HUES64 (cell line): ENCODE measurements around the gene KRTAP10-8. TPM values are rescaled to one million over a fixed set of nuclear protein-coding genes. Genes with fewer than 3 reads are reported as not detected.

Source experiments
- H3K27ac ChIP-seq: 2 replicates; pipeline ENCODE4 v1.7.0; 2013; ENCODE audit warnings: low read depth, low read length, inconsistent platforms
- H3K27me3 ChIP-seq: 2 replicates; pipeline ENCODE4 v1.6.1; 2013; ENCODE audit warnings: mild to moderate bottlenecking, low read length; ENCODE audit not compliant: insufficient read depth
- H3K36me3 ChIP-seq: 2 replicates; pipeline ENCODE4 v1.6.1; 2013; ENCODE audit warnings: mild to moderate bottlenecking, low read length; ENCODE audit not compliant: insufficient read depth
- H3K4me1 ChIP-seq: 2 replicates; pipeline ENCODE4 v1.6.1; 2013; ENCODE audit warnings: mild to moderate bottlenecking, low read length, moderate library complexity; ENCODE audit not compliant: insufficient read depth
- H3K4me3 ChIP-seq: 2 replicates; pipeline ENCODE4 v1.5.1; 2013; ENCODE audit warnings: mild to moderate bottlenecking, low read length, moderate library complexity
- H3K9ac ChIP-seq: 2 replicates; pipeline ENCODE4 v1.6.1; 2013; ENCODE audit warnings: mild to moderate bottlenecking, low read depth, low read length
- H3K9me3 ChIP-seq: 2 replicates; pipeline ENCODE4 v1.6.1; 2013; ENCODE audit warnings: low read depth, low read length; ENCODE audit not compliant: insufficient read depth
- WGBS: fragments of 150-250, 120-280 bp; methylation state at CpG from one replicate; pipeline ENCODE4 v1.1.7; 2013; ENCODE audit warnings: missing lambda C conversion rate; 5-methylcytosine and 5-hydroxymethylcytosine counted together
- polyA plus RNA-seq, 2 experiments: library from polyadenylated mRNA; stranded (reverse); fragments of 50-300 nt; gene quantifications; one replicate each; pipeline ENCODE4 v1.2.3, GENCODE V29; 2013

Gene KRTAP10-8
- not detected for polyA plus RNA-seq (2013, experiment 1 of 2)
- not detected for polyA plus RNA-seq (2013, experiment 2 of 2)

GRCh38 chr21:44612029-44612486 is at the start of gene KRTAP10-8:
TSS of gene KRTAP10-8 (plus strand) at chr21:44612079. CDS start at chr21:44612101, 22 bp downstream.
- Histone ChIP-seq H3K9ac (no peak within 1 kb of the TSS), H3K9me3 (peaks cover 14% of the 10 kb centered on the region), H3K27ac (no peak within 1 kb of the TSS), H3K27me3 (no peaks in the 10 kb centered on the region), H3K36me3 (no peaks in the 10 kb centered on the region), H3K4me3 (no peak within 1 kb of the TSS), H3K4me1 (no peaks in the 10 kb centered on the region)
- 90% methylated on average over 8 of the region's 8 CpGs for WGBS

- Histone ChIP-seq H3K9ac (no peak overlapping the region), H3K4me3 (no peak overlapping the region), H3K9me3 (no peaks in the 10 kb centered on the region), H3K36me3 (no peaks in the 10 kb centered on the region), H3K27ac (no peak overlapping the region), H3K27me3 (no peaks in the 10 kb centered on the region), H3K4me1 (no peaks in the 10 kb centered on the region)
- no CpG with 5 or more reads among the region's 1 CpG for WGBS
Observed at GRCh38 chr21:44564099-44564498, 47.8 kb upstream of the KRTAP10-8 start.

- Histone ChIP-seq H3K4me3 (no peak overlapping the region), H3K9me3 (no peaks in the 10 kb centered on the region), H3K9ac (no peak overlapping the region), H3K27ac (no peak overlapping the region), H3K27me3 (no peaks in the 10 kb centered on the region), H3K4me1 (no peaks in the 10 kb centered on the region), H3K36me3 (no peaks in the 10 kb centered on the region)
- WGBS = 0% methylated on average over 1 of the region's 1 CpG
Observed at GRCh38 chr21:44564886-44565598, 46.8 kb upstream of the KRTAP10-8 start.

GRCh38 chr21:44566403-44566802 is 45.5 kb upstream of the KRTAP10-8 start:
- Histone ChIP-seq H3K4me1 (no peaks in the 10 kb centered on the region), H3K36me3 (no peaks in the 10 kb centered on the region), H3K9ac (no peak overlapping the region), H3K27me3 (no peaks in the 10 kb centered on the region), H3K27ac (no peak overlapping the region), H3K4me3 (no peak overlapping the region), H3K9me3 (peaks cover 4% of the 10 kb centered on the region; the same call in 1 of the 2 replicates)
- WGBS = 75% methylated on average over 1 of the region's 1 CpG

GRCh38 chr21:44567481-44568171 is 44.3 kb upstream of the KRTAP10-8 start:
- H3K9ac ChIP-seq = no peak overlapping the region
- no peak overlapping the region for H3K27ac ChIP-seq
- WGBS = 95% methylated on average over 18 of the region's 18 CpGs
- H3K36me3 ChIP-seq = no peaks in the 10 kb centered on the region
- H3K4me1 ChIP-seq = no peaks in the 10 kb centered on the region
- no peaks in the 10 kb centered on the region for H3K27me3 ChIP-seq
- peaks cover 4% of the 10 kb centered on the region; the same call in 1 of the 2 replicates for H3K9me3 ChIP-seq
- H3K4me3 ChIP-seq = no peak overlapping the region

- peaks cover 4% of the 10 kb centered on the region; the same call in 1 of the 2 replicates for H3K9me3 ChIP-seq
- H3K4me3 ChIP-seq = no peak overlapping the region
- no peak overlapping the region for H3K27ac ChIP-seq
- no peaks in the 10 kb centered on the region for H3K27me3 ChIP-seq
- H3K9ac ChIP-seq = no peak overlapping the region
- no peaks in the 10 kb centered on the region for H3K4me1 ChIP-seq
- WGBS = 92% methylated on average over 12 of the region's 12 CpGs
- H3K36me3 ChIP-seq = no peaks in the 10 kb centered on the region
Observed at GRCh38 chr21:44568261-44568660, 43.6 kb upstream of the KRTAP10-8 start.

GRCh38 chr21:44568667-44569556 is 43.0 kb upstream of the KRTAP10-8 start:
- Histone ChIP-seq H3K4me1 (no peaks in the 10 kb centered on the region), H3K27me3 (no peaks in the 10 kb centered on the region), H3K4me3 (no peak overlapping the region), H3K9me3 (peaks cover 4% of the 10 kb centered on the region; the same call in 1 of the 2 replicates), H3K9ac (no peak overlapping the region), H3K27ac (no peak overlapping the region), H3K36me3 (no peaks in the 10 kb centered on the region)
- WGBS = 85% methylated on average over 27 of the region's 27 CpGs

- no peak overlapping the region for H3K9ac ChIP-seq
- H3K27ac ChIP-seq = no peak overlapping the region
- no peak overlapping the region for H3K4me3 ChIP-seq
- no peaks in the 10 kb centered on the region for H3K4me1 ChIP-seq
- H3K9me3 ChIP-seq = peaks cover 4% of the 10 kb centered on the region; the same call in 1 of the 2 replicates
- 90% methylated on average over 12 of the region's 12 CpGs for WGBS
- H3K27me3 ChIP-seq = no peaks in the 10 kb centered on the region
- H3K36me3 ChIP-seq = no peaks in the 10 kb centered on the region
Observed at GRCh38 chr21:44569861-44570517, 41.9 kb upstream of the KRTAP10-8 start.

- 69% methylated on average over 4 of the region's 4 CpGs for WGBS
- no peaks in the 10 kb centered on the region for H3K4me1 ChIP-seq
- no peak overlapping the region for H3K27ac ChIP-seq
- H3K9ac ChIP-seq = no peak overlapping the region
- no peaks in the 10 kb centered on the region for H3K27me3 ChIP-seq
- H3K4me3 ChIP-seq = no peak overlapping the region
- no peaks in the 10 kb centered on the region for H3K36me3 ChIP-seq
- peaks cover 4% of the 10 kb centered on the region; the same call in 1 of the 2 replicates for H3K9me3 ChIP-seq
Observed at GRCh38 chr21:44571296-44571695, 40.6 kb upstream of the KRTAP10-8 start.
